HG03432 (cell line): ENCODE data around the gene NUP37.
"Not testable (repeated sequence)": the region's sequence is repeated elsewhere in the genome, so short reads cannot be mapped to it uniquely, and the experiment has no call there.

Source experiments
- ATAC-seq: cut with Tn5 transposase; IDR thresholded peaks from one replicate; pipeline ENCODE4 v1.9.1; 2021; ENCODE audit warnings: mild to moderate bottlenecking, moderate library complexity; ENCODE audit not compliant: unreplicated experiment

The NUP37 gene

GRCh38 chr12:102095677-102096263, 24.1 kb downstream of the NUP37 start:
- peak; percentile 57 for ATAC-seq

GRCh38 chr12:102093319-102093718, 26.6 kb downstream of the NUP37 start:
- ATAC-seq = no peak

DNA sequence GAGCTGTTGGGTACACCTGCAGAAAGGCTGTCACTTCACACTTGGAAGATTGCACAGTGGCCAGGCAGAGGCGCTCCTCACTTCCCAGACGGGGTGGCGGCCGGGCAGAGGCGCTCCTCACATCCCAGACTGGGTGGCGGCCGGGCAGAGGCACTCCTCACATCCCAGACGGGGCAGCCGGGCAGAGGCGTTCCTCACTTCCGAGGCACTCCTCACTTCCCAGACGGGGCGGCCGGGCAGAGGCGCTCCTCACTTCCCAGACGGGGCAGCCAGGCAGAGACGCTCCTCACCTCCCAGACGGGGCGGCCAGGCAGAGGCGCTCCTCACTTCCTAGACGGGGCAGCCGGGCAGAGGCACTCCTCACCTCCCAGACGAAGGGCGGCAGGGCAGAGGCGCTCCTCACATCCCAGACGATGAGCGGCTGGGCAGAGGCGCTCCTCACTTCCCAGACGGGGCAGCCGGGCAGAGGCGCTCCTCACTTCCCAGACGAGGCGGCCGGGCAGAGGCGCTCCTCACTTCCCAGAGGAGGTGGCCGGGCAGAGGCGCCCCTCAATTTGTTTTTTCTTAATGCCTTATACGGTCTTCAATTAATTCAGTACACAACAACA, 30.6 kb downstream of the NUP37 start:
- ATAC-seq = not testable (repeated sequence)

- ATAC-seq = no peak
Measured at GRCh38 chr12:102080842-102081241, 39.1 kb downstream of the NUP37 start.

GRCh38 chr12:102072092-102072491, 47.8 kb downstream of the NUP37 start:
- ATAC-seq = not testable (repeated sequence)

DNA sequence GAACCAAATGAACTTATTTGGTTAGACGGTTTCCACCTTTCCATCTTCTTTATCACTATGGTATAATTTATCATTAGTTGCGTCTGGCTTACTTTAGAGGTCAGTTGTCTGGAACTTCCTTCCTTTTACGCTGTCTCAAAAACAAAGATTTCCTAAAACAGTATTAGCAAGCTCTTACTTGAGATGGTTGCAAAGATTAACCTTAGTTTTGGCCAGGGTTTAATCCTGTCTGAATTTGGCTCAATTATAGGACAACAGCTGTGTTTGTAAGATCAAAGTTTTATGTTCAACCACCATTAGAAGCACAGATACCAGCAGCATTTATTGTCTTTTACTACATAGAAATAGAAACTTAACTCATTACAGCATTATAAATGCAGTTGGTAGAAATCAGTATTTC, 50.2 kb downstream of the NUP37 start:
- ATAC-seq = no peak

- no peak for ATAC-seq
Measured at GRCh38 chr12:102067574-102068258, 52.2 kb downstream of the NUP37 start.

GRCh38 chr12:102064476-102064875, 55.4 kb downstream of the NUP37 start:
- no peak for ATAC-seq

- no peak for ATAC-seq
Measured at GRCh38 chr12:102063069-102063468, 56.8 kb downstream of the NUP37 start.

DNA sequence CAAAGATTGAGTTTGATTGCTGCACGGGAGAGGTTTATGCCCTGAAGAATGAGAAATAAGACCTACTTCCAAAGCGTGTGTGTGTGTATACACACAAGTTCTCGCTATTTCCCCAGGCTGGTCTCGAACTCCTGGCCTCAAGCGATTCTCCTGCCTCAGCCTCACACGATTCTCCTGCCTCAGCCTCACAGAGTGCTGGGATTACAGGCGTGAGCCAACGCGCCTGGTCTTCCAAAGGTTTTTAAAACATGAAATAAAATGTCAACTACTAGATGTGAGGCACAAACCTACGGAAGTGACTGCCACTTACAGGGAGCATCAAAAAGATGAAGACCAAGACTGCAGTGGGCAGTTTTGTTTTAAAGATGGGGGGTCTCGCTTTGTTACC, 57.5 kb downstream of the NUP37 start:
- no peak for ATAC-seq

GRCh38 chr12:102061560-102062418, 58.1 kb downstream of the NUP37 start, which contains the start of gene WASHC3:
Gene WASHC3 (minus strand): TSS chr12:102061991. CDS start chr12:102061962, 29 bp downstream.
- ATAC-seq = peak; percentile 98

- ATAC-seq = peak; percentile 30
Measured at GRCh38 chr12:102061096-102061559, 58.8 kb downstream of the NUP37 start.

GRCh38 chr12:102059343-102059742, 60.6 kb downstream of the NUP37 start:
- no peak for ATAC-seq

DNA sequence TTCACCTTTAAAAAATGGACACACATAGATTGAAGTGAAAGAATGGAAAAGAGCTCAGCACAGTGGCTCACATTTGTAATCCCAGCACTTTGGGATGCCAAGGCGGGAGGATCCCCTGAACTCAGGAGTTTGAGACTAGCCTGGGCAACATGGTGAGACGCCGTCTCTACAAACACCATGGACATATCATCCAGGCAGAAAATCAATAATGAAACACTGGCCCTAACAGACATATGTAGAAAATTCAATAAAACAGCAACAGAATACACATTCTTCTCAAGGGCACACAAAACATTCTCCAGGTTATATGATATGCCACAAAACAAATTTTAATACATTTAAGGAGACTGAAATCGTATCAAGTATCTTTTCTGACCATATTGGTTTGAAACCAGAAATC, 65.6 kb downstream of the NUP37 start:
- ATAC-seq = no peak

DNA sequence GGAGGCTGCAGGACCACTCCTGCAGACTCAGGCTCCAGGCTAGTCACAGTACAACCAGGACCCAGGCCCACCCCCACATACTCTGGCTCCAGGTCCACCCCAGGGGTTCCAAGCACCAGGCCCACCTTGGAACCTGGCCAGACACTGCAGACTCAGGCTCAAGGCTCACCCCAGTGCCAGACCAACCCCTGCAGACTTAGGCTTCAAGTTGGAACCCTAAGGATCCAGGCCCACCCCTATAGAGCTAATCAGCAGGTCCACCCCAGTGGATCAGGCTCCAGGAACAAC, 66.9 kb downstream of the NUP37 start:
- no peak for ATAC-seq

- ATAC-seq = no peak
Measured at GRCh38 chr12:102052192-102053061, 67.5 kb downstream of the NUP37 start.

DNA sequence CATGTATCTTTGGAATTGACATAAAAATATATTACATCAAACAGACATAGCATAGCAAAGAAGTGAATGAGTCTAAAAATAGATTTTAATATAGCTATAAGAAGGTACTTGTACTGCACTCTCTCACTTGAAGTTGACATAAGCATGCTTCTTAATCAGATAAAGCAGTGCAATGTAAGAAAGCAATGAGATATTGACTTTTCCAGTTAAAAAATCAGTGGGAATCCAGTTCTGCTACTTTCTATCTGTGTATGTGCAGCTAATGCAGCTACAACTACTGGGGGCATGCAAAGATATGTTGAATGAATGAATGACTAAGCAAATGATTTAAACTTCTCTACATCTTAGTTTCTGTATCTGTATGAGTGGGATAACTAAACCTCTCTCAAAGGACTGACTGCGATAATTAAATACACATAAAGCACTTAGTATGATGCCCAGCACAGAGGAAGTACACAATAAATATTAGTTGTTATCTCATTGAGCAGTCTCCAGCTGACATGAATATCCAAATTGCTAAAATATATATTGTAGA, 68.4 kb downstream of the NUP37 start:
- peak; percentile 58 for ATAC-seq

DNA sequence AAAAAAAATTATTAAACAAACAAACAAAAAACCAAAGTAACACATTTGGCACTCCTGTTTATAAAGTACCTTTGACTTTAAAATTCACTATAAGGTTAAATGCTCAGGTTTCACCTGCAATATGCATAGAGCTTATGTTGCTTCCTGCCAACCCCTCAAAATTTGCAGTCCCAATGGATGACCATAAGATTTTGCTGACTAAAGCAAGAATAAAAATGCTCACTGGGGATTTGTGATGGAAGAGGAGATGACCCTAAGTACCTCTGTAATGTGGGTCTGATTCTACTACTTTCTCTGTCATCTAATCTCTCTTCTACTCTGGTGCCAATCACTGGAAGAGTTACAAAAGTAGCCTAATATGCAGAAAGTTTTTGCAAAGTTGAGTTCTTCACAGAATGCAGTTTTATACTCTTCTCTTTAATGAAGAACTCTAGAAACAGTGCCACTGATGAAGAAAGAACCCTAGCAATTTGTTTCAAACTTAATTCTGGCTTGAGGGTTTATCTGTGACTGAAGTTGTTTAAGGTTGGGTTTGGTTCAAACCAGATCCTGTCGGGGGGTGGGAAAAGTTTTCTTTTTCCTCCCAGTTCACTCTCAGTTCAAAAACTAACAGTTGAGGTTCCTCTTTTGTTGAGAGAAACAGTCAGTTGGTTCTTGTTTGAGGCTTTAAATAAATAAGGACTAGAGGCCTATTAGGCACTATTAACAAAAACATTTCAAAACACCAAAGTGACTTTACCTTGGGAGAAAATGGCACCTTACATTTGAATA, 69.1 kb downstream of the NUP37 start:
- no peak for ATAC-seq

DNA sequence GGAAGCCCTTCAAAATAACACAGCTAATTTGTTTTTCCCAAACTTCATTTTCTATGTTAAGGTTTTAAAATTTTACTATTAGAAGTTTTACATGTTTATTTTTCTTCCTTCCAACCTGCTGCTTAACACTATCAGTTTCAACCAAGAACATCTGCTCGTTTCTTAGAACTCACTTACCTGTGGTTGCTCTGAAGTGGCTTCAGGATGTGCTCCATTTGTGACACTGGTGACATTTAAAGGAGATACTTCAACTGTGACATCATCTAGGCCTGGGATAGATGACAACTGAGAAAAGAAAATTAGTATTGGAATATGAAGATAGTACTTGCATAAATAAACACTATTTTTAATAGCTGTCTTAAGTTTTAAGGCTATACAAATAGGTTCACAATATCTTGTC, 76.0 kb downstream of the NUP37 start:
- ATAC-seq = peak; percentile 78
